Neural cell (in vitro differentiated cells): ENCODE data around the gene SLC47A1.

ENCODE experiments used
- CTCF ChIP-seq: fragments of 450-650 bp; IDR thresholded peaks from 2 replicates; pipeline ENCODE4 v1.5.1; 2014; ENCODE audit warnings: antibody characterized with exemption, mild to moderate bottlenecking, moderate library complexity; ENCODE audit not compliant: poor library complexity, severe bottlenecking
- EP300 ChIP-seq: fragments of 450-650 bp; conservative IDR thresholded peaks from 2 replicates; pipeline ENCODE4 v1.6.1; 2014; ENCODE audit warnings: antibody characterized with exemption, mild to moderate bottlenecking, moderate library complexity; ENCODE audit not compliant: poor library complexity, severe bottlenecking
- EZH2 ChIP-seq: fragments of 200-600, 300-800 bp; shearing (Covaris generic), sonication (generic); IDR thresholded peaks from 2 replicates; pipeline ENCODE4 v1.6.1; 2014; ENCODE audit warnings: antibody characterized with exemption, low read length, borderline replicate concordance, mild to moderate bottlenecking; ENCODE audit not compliant: insufficient read depth, poor library complexity, severe bottlenecking
- TAF1 ChIP-seq: IDR thresholded peaks from 2 replicates; pipeline ENCODE4 v1.6.1; 2012; ENCODE audit warnings: low read depth

- TF ChIP-seq CTCF (no peak), EP300 (no peak), TAF1 (no peak), EZH2 (no peak)
These were observed 3.5 kb downstream of the SLC47A1 start for GRCh38 chr17:19537111-19537510.
